Stomach (tissue), 4 donors: Measurements from ENCODE around the gene FOXP2.

Experiments
- EP300 ChIP-seq: sonication (generic); formaldehyde crosslinking; IDR thresholded peaks from one replicate; pipeline ENCODE4 v1.6.1; 2017; ENCODE audit warnings: antibody characterized with exemption
- POLR2A ChIP-seq, 4 donors: fragments of 450-650 bp; IDR thresholded peaks; one replicate each; pipeline ENCODE4 v1.6.1; 2016; ENCODE audit warnings: antibody characterized with exemption in 4 of 4, control low read depth in 2 of 4, mild to moderate bottlenecking in 1 of 4, moderate library complexity in 1 of 4
- TF ChIP-seq, protein P1 (sequence below), 7 experiments: fragments of 450-650 bp in 4 of 7; fragments of 200-600 bp in 3 of 7; sonication (generic) in 3 of 7; IDR thresholded peaks; one replicate each; pipeline ENCODE4 v1.5.1; 2016 to 2019; ENCODE audit warnings: antibody characterized with exemption in 7 of 7, control low read depth in 2 of 7, mild to moderate bottlenecking in 1 of 7

DNA sequence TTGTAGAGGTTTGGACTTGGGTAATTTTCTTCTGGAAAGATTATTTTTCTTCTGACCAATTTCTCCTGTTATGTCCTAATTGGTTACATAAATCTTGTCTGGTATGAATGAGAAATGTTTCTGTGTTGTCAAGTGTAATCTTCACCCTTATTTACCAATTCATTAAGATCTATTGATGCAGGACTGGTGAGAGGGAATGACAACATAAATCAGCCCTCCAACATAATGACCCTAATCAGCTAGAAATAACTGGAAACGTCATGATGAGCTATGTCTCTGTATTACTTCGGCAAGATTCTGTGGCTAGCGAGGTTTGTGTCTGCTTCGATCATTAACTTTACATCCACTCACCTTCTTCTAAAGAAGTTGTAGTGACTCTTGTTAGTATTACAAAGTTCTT is 3.5 kb downstream of the FOXP2 start:
- TF ChIP-seq, protein P1, sequence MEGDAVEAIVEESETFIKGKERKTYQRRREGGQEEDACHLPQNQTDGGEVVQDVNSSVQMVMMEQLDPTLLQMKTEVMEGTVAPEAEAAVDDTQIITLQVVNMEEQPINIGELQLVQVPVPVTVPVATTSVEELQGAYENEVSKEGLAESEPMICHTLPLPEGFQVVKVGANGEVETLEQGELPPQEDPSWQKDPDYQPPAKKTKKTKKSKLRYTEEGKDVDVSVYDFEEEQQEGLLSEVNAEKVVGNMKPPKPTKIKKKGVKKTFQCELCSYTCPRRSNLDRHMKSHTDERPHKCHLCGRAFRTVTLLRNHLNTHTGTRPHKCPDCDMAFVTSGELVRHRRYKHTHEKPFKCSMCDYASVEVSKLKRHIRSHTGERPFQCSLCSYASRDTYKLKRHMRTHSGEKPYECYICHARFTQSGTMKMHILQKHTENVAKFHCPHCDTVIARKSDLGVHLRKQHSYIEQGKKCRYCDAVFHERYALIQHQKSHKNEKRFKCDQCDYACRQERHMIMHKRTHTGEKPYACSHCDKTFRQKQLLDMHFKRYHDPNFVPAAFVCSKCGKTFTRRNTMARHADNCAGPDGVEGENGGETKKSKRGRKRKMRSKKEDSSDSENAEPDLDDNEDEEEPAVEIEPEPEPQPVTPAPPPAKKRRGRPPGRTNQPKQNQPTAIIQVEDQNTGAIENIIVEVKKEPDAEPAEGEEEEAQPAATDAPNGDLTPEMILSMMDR (IDR thresholded peaks at IDR 0.05) = no peak
- TF ChIP-seq POLR2A (IDR thresholded peaks at IDR 0.05) = no peak
- no peak for TF ChIP-seq EP300
